Adrenal gland (tissue), 12 donors: ENCODE measurements around the gene ATP1A1. TPM values are rescaled to one million over a fixed set of nuclear protein-coding genes. Genes with fewer than 3 reads are reported as not detected.

ENCODE experiments used
- DNase-seq, 7 donors: peaks; one replicate each; pipeline ENCODE4 v3.0.0-alpha.2; 2019 to 2020
- H3K27ac ChIP-seq, 5 donors: fragments of 200-600 bp; sonication (generic) in 4 of 5; 1 replicate in 3 of 5; 2 replicates in 2 of 5; pipeline versions ENCODE4 v1.5.1 to v1.8.0; 2016 to 2020; ENCODE audit warnings: mild to moderate bottlenecking in 1 of 5
- H3K27me3 ChIP-seq: fragments of 200-600 bp; 2 replicates; pipeline ENCODE4 v1.8.0; 2021
- H3K36me3 ChIP-seq, 2 donors: fragments of 200-600 bp; replicated peaks in 1 of 2; 1 replicate in 1 of 2; 2 replicates in 1 of 2; pipeline versions ENCODE4 v1.5.1 to v1.8.0; 2018 to 2022
- H3K4me1 ChIP-seq, 2 donors: fragments of 200-600 bp; replicated peaks in 1 of 2; 1 replicate in 1 of 2; 2 replicates in 1 of 2; pipeline versions ENCODE4 v1.5.1 to v1.8.0; 2018 to 2021
- H3K4me3 ChIP-seq, 4 donors: fragments of 200-600 bp; sonication (generic) in 3 of 4; one replicate each; pipeline ENCODE4 v1.5.1; 2016 to 2018
- H3K9me3 ChIP-seq, 3 donors: fragments of 200-600 bp; sonication (generic) in 1 of 3; replicated peaks in 1 of 3; 1 replicate in 2 of 3; 2 replicates in 1 of 3; pipeline versions ENCODE4 v1.5.1 to v1.8.0; 2016 to 2021
- POLR2A ChIP-seq, 2 donors: fragments of 450-650 bp; IDR thresholded peaks; one replicate each; pipeline ENCODE4 v1.6.1; 2017; ENCODE audit warnings: antibody characterized with exemption in 2 of 2, mild to moderate bottlenecking in 2 of 2, moderate library complexity in 1 of 2
- WGBS, 4 donors: extraction: QIAGEN DNeasy Blood & Tissue Kit in 2 of 4; methylation state at CpG; one replicate each; pipeline versions ENCODE4 v1.1.5 to v1.1.7; 2013 to 2017; 5-methylcytosine and 5-hydroxymethylcytosine counted together
- intact Hi-C, 2 donors: fragments of 100-400 bp; cut with DNase I; formaldehyde crosslinking; loops; one replicate each; pipeline versions ENCODE4 v1.14.1 to v1.15.0; 2022 to 2023
- polyA plus RNA-seq, 3 donors: library from polyadenylated mRNA; stranded (reverse); fragments of 200-250 nt in 2 of 3; fragments of 350-450 nt in 1 of 3; fragmentation: Illumina TruSeq in 1 of 3; extraction: RNeasy Lipid Tissue Mini Kit (QIAGEN cat#74804) in 1 of 3; gene quantifications; one replicate each; pipeline ENCODE4 v1.2.3, GENCODE V29; 2013 to 2014
- total RNA-seq, 9 donors: library from RNA; depleted of rRNA in 4 of 9; stranded (reverse); fragments of >200 nt in 4 of 9; fragments of 120-200 nt in 1 of 9; fragmentation: NEBNext Ultra II Directional in 1 of 9; extraction: Animal tissue kit (Norgen Biotek cat#: 25700) in 1 of 9; gene quantifications; one replicate each; pipeline versions ENCODE4 v1.1.0 to v1.2.4, GENCODE V29; 2013 to 2023
- TF ChIP-seq, protein P1 (sequence below), 6 experiments: fragments of 450-650 bp in 4 of 6; fragments of 200-600 bp in 2 of 6; sonication (generic) in 1 of 6; IDR thresholded peaks; 1 replicate in 5 of 6; 2 replicates in 1 of 6; pipeline versions ENCODE4 v1.5.1 to v1.8.0; 2016 to 2021; ENCODE audit warnings: antibody characterized with exemption in 6 of 6, mild to moderate bottlenecking in 2 of 6, moderate library complexity in 1 of 6
- donor health status: healthy with polysubstance abuse.
- donor health status: Bipolar disorder and iron deficiency.
- donor health status: DM: yes; HTN: yes; CAD: no.
- donor health status: DM: no; HTN: no; CAD: no.
- donor health status: DM: no; HTN: no; CAD: no.
- donor health status: DM: yes; HTN: yes; CAD: no.

Gene ATP1A1
- total and polyA plus RNA-seq, 12 donors = 60.7 to 377 (median 222) TPM

DNA sequence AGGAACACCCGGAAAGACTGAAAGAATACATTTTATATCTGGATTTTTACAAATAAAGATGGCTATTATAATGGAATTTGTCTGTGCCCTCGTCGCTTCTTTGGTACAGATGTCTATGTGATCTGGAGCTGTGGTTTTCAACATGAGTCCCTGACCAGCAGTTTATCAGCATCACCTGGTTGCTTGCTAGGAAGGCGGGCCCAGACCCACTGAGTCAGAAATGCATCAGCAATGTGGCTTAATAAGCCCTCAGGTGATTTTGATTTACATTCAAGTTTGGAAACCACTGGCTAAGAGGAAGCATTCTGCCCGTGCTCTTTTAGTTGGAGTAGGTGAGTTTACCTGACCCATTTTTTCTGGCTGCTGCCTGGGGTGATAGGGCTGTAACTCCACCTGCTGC, 31.7 kb downstream of the ATP1A1 start:
- Histone ChIP-seq H3K27ac (no peak overlapping the region), H3K4me1 (no peaks in the 10 kb centered on the region), H3K27me3 (no peaks in the 10 kb centered on the region), H3K9me3 (no peaks in the 10 kb centered on the region), H3K4me3 (no peak overlapping the region), H3K36me3 (peaks cover 0 to 78% of the 10 kb centered on the region in 2 donors)
- no peak for TF ChIP-seq POLR2A (IDR thresholded peaks at IDR 0.05)
- TF ChIP-seq, protein P1, sequence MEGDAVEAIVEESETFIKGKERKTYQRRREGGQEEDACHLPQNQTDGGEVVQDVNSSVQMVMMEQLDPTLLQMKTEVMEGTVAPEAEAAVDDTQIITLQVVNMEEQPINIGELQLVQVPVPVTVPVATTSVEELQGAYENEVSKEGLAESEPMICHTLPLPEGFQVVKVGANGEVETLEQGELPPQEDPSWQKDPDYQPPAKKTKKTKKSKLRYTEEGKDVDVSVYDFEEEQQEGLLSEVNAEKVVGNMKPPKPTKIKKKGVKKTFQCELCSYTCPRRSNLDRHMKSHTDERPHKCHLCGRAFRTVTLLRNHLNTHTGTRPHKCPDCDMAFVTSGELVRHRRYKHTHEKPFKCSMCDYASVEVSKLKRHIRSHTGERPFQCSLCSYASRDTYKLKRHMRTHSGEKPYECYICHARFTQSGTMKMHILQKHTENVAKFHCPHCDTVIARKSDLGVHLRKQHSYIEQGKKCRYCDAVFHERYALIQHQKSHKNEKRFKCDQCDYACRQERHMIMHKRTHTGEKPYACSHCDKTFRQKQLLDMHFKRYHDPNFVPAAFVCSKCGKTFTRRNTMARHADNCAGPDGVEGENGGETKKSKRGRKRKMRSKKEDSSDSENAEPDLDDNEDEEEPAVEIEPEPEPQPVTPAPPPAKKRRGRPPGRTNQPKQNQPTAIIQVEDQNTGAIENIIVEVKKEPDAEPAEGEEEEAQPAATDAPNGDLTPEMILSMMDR (IDR thresholded peaks at IDR 0.05) = no peak
- intact Hi-C loops = no loop called here
- no peak for DNase-seq
- WGBS, 4 donors = 86 to 94% (median 90%) methylated on average over 5 of the region's 5 CpGs

- Histone ChIP-seq H3K36me3 (peaks cover 0 to 70% of the 10 kb centered on the region in 2 donors), H3K27ac (peak overlapping the region in 1 of 5 donors; percentile 17), H3K27me3 (no peaks in the 10 kb centered on the region), H3K4me1 (no peaks in the 10 kb centered on the region), H3K9me3 (no peaks in the 10 kb centered on the region), H3K4me3 (no peak overlapping the region)
- 78 to 79% (median 79%) methylated on average over 14 of the region's 14 CpGs for WGBS, 4 donors
- DNase-seq = no peak
- TF ChIP-seq, protein P1 (IDR thresholded peaks at IDR 0.05) = no peak
- no peak for TF ChIP-seq POLR2A (IDR thresholded peaks at IDR 0.05)
- intact Hi-C loops = no loop called here
These were observed 32.4 kb downstream of the ATP1A1 start for GRCh38 chr1:116405241-116406135.

GRCh38 chr1:116407033-116407432, 34.0 kb downstream of the ATP1A1 start:
- no peak overlapping the region for H3K4me3 ChIP-seq
- TF ChIP-seq, protein P1 (IDR thresholded peaks at IDR 0.05) = no peak
- no peak for TF ChIP-seq POLR2A (IDR thresholded peaks at IDR 0.05)
- 93 to 98% (median 95%) methylated on average over 6 of the region's 6 CpGs for WGBS, 4 donors
- peaks cover 0 to 54% of the 10 kb centered on the region in 2 donors for H3K36me3 ChIP-seq
- no peaks in the 10 kb centered on the region for H3K4me1 ChIP-seq
- H3K27ac ChIP-seq = no peak overlapping the region
- H3K27me3 ChIP-seq = no peaks in the 10 kb centered on the region
- H3K9me3 ChIP-seq = no peaks in the 10 kb centered on the region
- DNase-seq = no peak
- intact Hi-C loops = no loop called here

GRCh38 chr1:116408193-116408592, 35.1 kb downstream of the ATP1A1 start:
- TF ChIP-seq POLR2A (IDR thresholded peaks at IDR 0.05) = no peak
- TF ChIP-seq, protein P1 (IDR thresholded peaks at IDR 0.05) = no peak
- 93 to 97% (median 96%) methylated on average over 2 of the region's 2 CpGs for WGBS, 4 donors
- no peak for DNase-seq
- Histone ChIP-seq H3K36me3 (peaks cover 0 to 43% of the 10 kb centered on the region in 2 donors), H3K9me3 (no peaks in the 10 kb centered on the region), H3K4me1 (no peaks in the 10 kb centered on the region), H3K4me3 (no peak overlapping the region), H3K27ac (no peak overlapping the region), H3K27me3 (no peaks in the 10 kb centered on the region)
- intact Hi-C loops = no loop called here
